ENCODE results near the gene PRR19. TPM values are rescaled to one million over a fixed set of nuclear protein-coding genes. Genes with fewer than 3 reads are reported as not detected.
"Not testable (repeated sequence)": the region's sequence is repeated elsewhere in the genome, so short reads cannot be mapped to it uniquely, and the experiment has no call there.

Gene PRR19
- total RNA-seq, 1 experiment from 2014 or later: not detected

DNA sequence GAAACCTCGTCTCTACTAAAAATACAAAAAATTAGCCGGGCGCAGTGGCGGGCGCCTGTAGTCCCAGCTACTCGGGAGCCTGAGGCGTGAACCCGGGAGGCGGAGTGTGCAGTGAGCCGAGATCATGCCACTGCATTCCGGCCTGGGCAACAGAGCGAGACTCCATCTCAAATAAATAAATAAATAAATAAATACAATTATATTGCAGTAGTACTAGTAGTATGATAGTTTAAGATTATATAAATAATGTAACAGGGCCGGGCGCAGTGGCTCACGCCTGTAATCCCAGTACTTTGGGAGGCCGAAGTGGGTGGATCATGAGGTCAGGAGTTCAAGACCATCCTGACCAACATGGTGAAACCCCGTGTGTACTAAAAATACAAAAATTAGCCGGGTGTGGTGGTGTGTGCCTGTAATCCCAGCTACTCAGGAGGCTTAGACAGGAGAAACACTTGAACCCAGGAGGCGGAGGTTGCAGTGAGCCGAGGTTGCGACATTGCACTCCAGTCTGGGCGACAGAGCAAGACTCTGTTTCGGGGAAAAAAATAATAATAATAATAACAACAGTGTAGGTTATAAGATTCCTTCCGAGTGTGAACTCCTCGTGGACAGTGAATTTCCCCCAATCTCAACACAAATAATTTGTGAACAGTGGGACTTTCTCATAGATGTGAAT, 34.9 kb upstream of the PRR19 start:
- H3K27me3 ChIP-seq (ENCODE audit: low read length); BruUV-seq (replicated peaks); H3K9ac ChIP-seq (ENCODE audit: low read length); DNase-seq; H3K9me3 ChIP-seq (ENCODE audit: low read length); POLR2A ChIA-PET (ENCODE audit: unreplicated experiment); H4K20me1 ChIP-seq (ENCODE audit: low read length); H3F3A ChIP-seq (ENCODE audit: low read length, unreplicated experiment); ATAC-seq; H3K9me2 ChIP-seq (replicated peaks; ENCODE audit: low read length); intact Hi-C loops (cut with micrococcal nuclease); H3K27ac ChIP-seq (ENCODE audit: low read length); H3K36me3 ChIP-seq (ENCODE audit: low read depth, low read length): not testable (repeated sequence)
- Histone ChIP-seq H3K4me3 (ENCODE audit: low read length) (peak overlapping the region; percentile 80; the same call in 1 of the 2 replicates), H2AFZ (ENCODE audit: low read length) (peak overlapping the region; percentile 96; the same call in 1 of the 2 replicates), H3K4me2 (ENCODE audit: low read length) (peak overlapping the region; percentile 99), H3K79me2 (ENCODE audit: low read length) (peaks cover 26% of the 10 kb centered on the region), H3K4me1 (ENCODE audit: insufficient read depth, low read length) (peaks cover 22% of the 10 kb centered on the region)
- CTCF ChIA-PET: interaction anchor here (0.6 kb wide), 1 partner anchor 79 kb away, joined by 17 read pairs; no protein-coding TSS in a partner anchor

- Histone ChIP-seq H3K9me3 (ENCODE audit: low read length) (no peaks in the 10 kb centered on the region), H3K4me2 (ENCODE audit: low read length) (peak overlapping the region; percentile 99), H3K4me3 (ENCODE audit: low read length) (peak overlapping the region; percentile 80), H3K9me2 (replicated peaks; ENCODE audit: low read length) (no peaks in the 10 kb centered on the region), H3K4me1 (ENCODE audit: insufficient read depth, low read length) (peaks cover 22% of the 10 kb centered on the region), H3K79me2 (ENCODE audit: low read length) (peaks cover 26% of the 10 kb centered on the region), H3K36me3 (ENCODE audit: low read depth, low read length) (no peaks in the 10 kb centered on the region), H3K9ac (ENCODE audit: low read length) (peak overlapping the region; percentile 89), H3K27ac (ENCODE audit: low read length) (no peak overlapping the region), H3K27me3 (ENCODE audit: low read length) (no peaks in the 10 kb centered on the region), H3F3A (ENCODE audit: low read length, unreplicated experiment) (no peaks in the 10 kb centered on the region), H2AFZ (ENCODE audit: low read length) (peak overlapping the region; percentile 96), H4K20me1 (ENCODE audit: low read length) (no peaks in the 10 kb centered on the region)
- TF ChIP-seq EZH2 (IDR thresholded peaks at IDR 0.05; ENCODE audit: low read length, unreplicated experiment): no peak
- no peak for TF ChIP-seq EZH2phosphoT487 (IDR thresholded peaks at IDR 0.05; ENCODE audit: borderline replicate concordance, low read length)
- no peak for TF ChIP-seq CTCF (conservative IDR thresholded peaks at IDR 0.05; ENCODE audit: low read depth, low read length)
- intact Hi-C loops (cut with micrococcal nuclease): loop anchor here (1.0 kb wide), 1 partner anchor 11 kb away; no protein-coding TSS in a partner anchor
- DNase-seq (no peak), ATAC-seq (no peak)
- POLR2A ChIA-PET (ENCODE audit: unreplicated experiment): no interaction called here
- CTCF ChIA-PET: no interaction called here
- BruUV-seq (replicated peaks): TSS peak; percentile 42
These were observed 34.2 kb upstream of the PRR19 start for GRCh38 chr19:42267644-42268141.

- CTCF ChIA-PET: no interaction called here
- BruUV-seq (replicated peaks): no TSS peak
- H3F3A ChIP-seq (ENCODE audit: low read length, unreplicated experiment): no peaks in the 10 kb centered on the region
- no peaks in the 10 kb centered on the region for H3K27me3 ChIP-seq (ENCODE audit: low read length)
- peak; percentile 97 for DNase-seq
- peak overlapping the region; percentile 80 for H3K4me3 ChIP-seq (ENCODE audit: low read length)
- peak overlapping the region; percentile 96 for H2AFZ ChIP-seq (ENCODE audit: low read length)
- peaks cover 22% of the 10 kb centered on the region for H3K4me1 ChIP-seq (ENCODE audit: insufficient read depth, low read length)
- no peaks in the 10 kb centered on the region for H4K20me1 ChIP-seq (ENCODE audit: low read length)
- peak overlapping the region; percentile 89 for H3K9ac ChIP-seq (ENCODE audit: low read length)
- POLR2A ChIA-PET (ENCODE audit: unreplicated experiment): no interaction called here
- peaks cover 26% of the 10 kb centered on the region for H3K79me2 ChIP-seq (ENCODE audit: low read length)
- no peaks in the 10 kb centered on the region for H3K9me3 ChIP-seq (ENCODE audit: low read length)
- no peaks in the 10 kb centered on the region for H3K9me2 ChIP-seq (replicated peaks; ENCODE audit: low read length)
- TF ChIP-seq CTCF (conservative IDR thresholded peaks at IDR 0.05; ENCODE audit: low read depth, low read length): no peak
- TF ChIP-seq EZH2 (IDR thresholded peaks at IDR 0.05; ENCODE audit: low read length, unreplicated experiment): no peak
- TF ChIP-seq EZH2phosphoT487 (IDR thresholded peaks at IDR 0.05; ENCODE audit: borderline replicate concordance, low read length): no peak
- H3K36me3 ChIP-seq (ENCODE audit: low read depth, low read length): no peaks in the 10 kb centered on the region
- H3K4me2 ChIP-seq (ENCODE audit: low read length): peak overlapping the region; percentile 99
- H3K27ac ChIP-seq (ENCODE audit: low read length): peak overlapping the region; percentile 84
- ATAC-seq: peak; percentile 68
- intact Hi-C loops (cut with micrococcal nuclease): loop anchor here (1.0 kb wide), 1 partner anchor 12 kb away; no protein-coding TSS in a partner anchor
These were observed 33.7 kb upstream of the PRR19 start for GRCh38 chr19:42268142-42268703.

Data from PC-3 (cell line).